22Rv1 (cell line): ENCODE results near the gene NFATC2.

Experiments used
- H3K27ac ChIP-seq: fragments of 450-650 bp; 2 replicates; pipeline ENCODE4 v1.5.1; 2017
- ZFX ChIP-seq: fragments of 450-650 bp; IDR thresholded peaks from 2 replicates; pipeline ENCODE4 v1.6.1; 2017; ENCODE audit warnings: antibody characterized with exemption, borderline replicate concordance
- TF ChIP-seq, protein P1 (sequence below): fragments of 450-650 bp; IDR thresholded peaks from 2 replicates; pipeline ENCODE4 v1.5.1; 2017; ENCODE audit warnings: mild to moderate bottlenecking

Gene NFATC2

GRCh38 chr20:51400051-51400926, 142.2 kb downstream of the NFATC2 start:
- TF ChIP-seq, protein P1, sequence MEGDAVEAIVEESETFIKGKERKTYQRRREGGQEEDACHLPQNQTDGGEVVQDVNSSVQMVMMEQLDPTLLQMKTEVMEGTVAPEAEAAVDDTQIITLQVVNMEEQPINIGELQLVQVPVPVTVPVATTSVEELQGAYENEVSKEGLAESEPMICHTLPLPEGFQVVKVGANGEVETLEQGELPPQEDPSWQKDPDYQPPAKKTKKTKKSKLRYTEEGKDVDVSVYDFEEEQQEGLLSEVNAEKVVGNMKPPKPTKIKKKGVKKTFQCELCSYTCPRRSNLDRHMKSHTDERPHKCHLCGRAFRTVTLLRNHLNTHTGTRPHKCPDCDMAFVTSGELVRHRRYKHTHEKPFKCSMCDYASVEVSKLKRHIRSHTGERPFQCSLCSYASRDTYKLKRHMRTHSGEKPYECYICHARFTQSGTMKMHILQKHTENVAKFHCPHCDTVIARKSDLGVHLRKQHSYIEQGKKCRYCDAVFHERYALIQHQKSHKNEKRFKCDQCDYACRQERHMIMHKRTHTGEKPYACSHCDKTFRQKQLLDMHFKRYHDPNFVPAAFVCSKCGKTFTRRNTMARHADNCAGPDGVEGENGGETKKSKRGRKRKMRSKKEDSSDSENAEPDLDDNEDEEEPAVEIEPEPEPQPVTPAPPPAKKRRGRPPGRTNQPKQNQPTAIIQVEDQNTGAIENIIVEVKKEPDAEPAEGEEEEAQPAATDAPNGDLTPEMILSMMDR: no peak
- TF ChIP-seq ZFX: no peak
- no peak overlapping the region for H3K27ac ChIP-seq

- H3K27ac ChIP-seq: no peak overlapping the region
- TF ChIP-seq, protein P1: no peak
- no peak for TF ChIP-seq ZFX
Measured at GRCh38 chr20:51399006-51399890, 143.3 kb downstream of the NFATC2 start.

DNA sequence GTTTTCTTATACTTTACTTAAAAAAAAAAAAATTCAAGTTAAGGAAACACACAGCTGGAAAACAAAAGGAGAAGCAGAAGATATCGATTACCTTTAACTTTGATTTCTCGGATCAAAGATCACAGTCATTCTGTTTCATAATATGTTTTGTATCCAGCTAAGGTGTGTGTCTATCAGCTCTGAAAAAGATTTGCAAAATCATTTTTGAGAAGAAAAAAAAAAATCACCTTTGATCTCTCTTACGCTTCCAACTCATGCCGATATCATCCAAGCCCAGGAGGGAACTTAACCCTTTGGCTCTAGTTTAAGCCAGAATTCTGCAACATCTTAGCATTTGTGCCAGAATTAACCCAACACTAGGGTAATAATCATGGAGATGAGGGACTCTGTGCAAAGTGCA, 144.0 kb downstream of the NFATC2 start:
- TF ChIP-seq, protein P1: no peak
- no peak for TF ChIP-seq ZFX
- H3K27ac ChIP-seq: no peak overlapping the region

DNA sequence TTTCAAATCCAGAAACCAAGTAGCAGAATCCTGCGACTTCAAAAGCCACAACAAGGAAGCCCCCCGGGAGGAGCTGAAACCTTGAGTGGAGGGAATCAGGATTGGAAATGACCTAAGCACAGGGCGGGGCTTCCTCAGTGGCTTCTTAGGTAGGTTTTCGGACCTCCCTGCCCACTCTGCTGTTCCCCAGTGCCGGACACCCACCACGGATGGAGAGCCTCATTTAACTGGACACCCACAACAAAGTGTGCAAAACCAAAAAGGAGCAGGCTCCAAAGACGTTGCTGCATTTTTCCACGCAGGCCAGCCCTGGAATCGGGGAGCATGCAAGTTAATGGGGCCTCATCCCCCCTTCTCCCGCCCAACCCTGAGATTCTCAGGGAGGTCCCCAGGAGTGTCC, 144.4 kb downstream of the NFATC2 start:
- H3K27ac ChIP-seq: no peak overlapping the region
- no peak for TF ChIP-seq ZFX

- TF ChIP-seq, protein P1: no peak
- TF ChIP-seq ZFX: no peak
- no peak overlapping the region for H3K27ac ChIP-seq
Measured at GRCh38 chr20:51397137-51397536, 145.4 kb downstream of the NFATC2 start.

DNA sequence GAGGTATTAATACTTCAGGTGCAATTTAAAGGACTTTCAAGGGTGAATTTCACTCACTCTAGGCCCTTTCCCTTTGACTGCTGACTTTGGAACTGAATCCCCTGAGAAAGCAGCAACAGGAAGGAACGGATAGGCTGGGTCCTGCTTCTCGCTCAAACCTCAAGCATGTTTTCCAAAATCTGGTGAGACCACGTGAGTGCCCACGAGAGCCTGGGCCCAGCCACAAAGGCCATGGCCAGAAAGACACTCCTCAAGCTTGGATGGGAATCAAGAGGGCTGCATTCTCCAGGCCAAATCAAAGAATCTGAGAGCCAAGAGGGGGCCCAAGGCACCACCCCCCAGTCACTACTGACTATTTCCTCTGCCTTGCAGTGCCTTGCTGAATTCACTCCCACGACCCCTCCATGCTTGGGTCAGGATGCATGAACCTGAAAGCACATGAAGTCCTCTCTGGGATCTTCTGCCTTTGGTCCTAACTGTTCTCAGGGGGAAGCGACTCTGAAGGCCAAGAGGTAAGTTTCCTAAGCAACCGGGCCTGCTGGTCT, 146.1 kb downstream of the NFATC2 start:
- no peak overlapping the region for H3K27ac ChIP-seq
- TF ChIP-seq ZFX: no peak
- TF ChIP-seq, protein P1: no peak

GRCh38 chr20:51394706-51395105, 147.8 kb downstream of the NFATC2 start:
- TF ChIP-seq ZFX: no peak
- TF ChIP-seq, protein P1: no peak
- no peak overlapping the region for H3K27ac ChIP-seq
